Suprapubic skin (tissue), 4 donors: ENCODE measurements around the gene CASQ1. TPM values are rescaled to one million over a fixed set of nuclear protein-coding genes. Genes with fewer than 3 reads are reported as not detected.

Experiments
- DNase-seq, 2 donors: peaks; one replicate each; pipeline ENCODE4 v3.0.0-alpha.2; 2019; ENCODE audit warnings: low spot score in 2 of 2
- H3K27ac ChIP-seq: fragments of 200-600 bp; sonication (generic); one replicate; pipeline ENCODE4 v1.5.1; 2019
- H3K27me3 ChIP-seq: fragments of 200-600 bp; sonication (generic); one replicate; pipeline ENCODE4 v1.5.1; 2019
- H3K36me3 ChIP-seq: fragments of 200-600 bp; sonication (generic); one replicate; pipeline ENCODE4 v1.5.1; 2019
- H3K4me1 ChIP-seq: fragments of 200-600 bp; sonication (generic); one replicate; pipeline ENCODE4 v1.5.1; 2019
- H3K4me3 ChIP-seq: fragments of 200-600 bp; sonication (generic); one replicate; pipeline ENCODE4 v1.5.1; 2019; ENCODE audit warnings: mild to moderate bottlenecking
- H3K9me3 ChIP-seq: fragments of 200-600 bp; sonication (generic); one replicate; pipeline ENCODE4 v1.5.1; 2019
- CTCF ChIP-seq, 2 donors: fragments of 200-600 bp in 1 of 2; fragments of 450-650 bp in 1 of 2; sonication (generic) in 1 of 2; IDR thresholded peaks; one replicate each; pipeline ENCODE4 v1.5.1; 2016 to 2019; ENCODE audit warnings: antibody characterized with exemption in 2 of 2, mild to moderate bottlenecking in 1 of 2, moderate library complexity in 1 of 2
- EP300 ChIP-seq: sonication (generic); formaldehyde crosslinking; IDR thresholded peaks from one replicate; pipeline ENCODE4 v1.6.1; 2017; ENCODE audit warnings: antibody characterized with exemption
- POLR2A ChIP-seq, 2 donors: fragments of 450-650 bp; IDR thresholded peaks; one replicate each; pipeline ENCODE4 v1.6.1; 2017; ENCODE audit warnings: antibody characterized with exemption in 2 of 2, mild to moderate bottlenecking in 2 of 2, moderate library complexity in 2 of 2
- POLR2AphosphoS5 ChIP-seq, 3 donors: sonication (generic); formaldehyde crosslinking; IDR thresholded peaks; one replicate each; pipeline ENCODE4 v1.6.1; 2017; ENCODE audit warnings: antibody characterized with exemption in 3 of 3
- WGBS: methylation state at CpG from one replicate; pipeline ENCODE4 v1.1.5; 2018; 5-methylcytosine and 5-hydroxymethylcytosine counted together
- total RNA-seq, 4 donors: library from RNA; depleted of rRNA; stranded (reverse); fragments of >200 nt; gene quantifications; one replicate each; pipeline ENCODE4 v1.1.0, GENCODE V29; 2016

CASQ1 gene
- total RNA-seq, 4 donors from 2014 or later: not detected

GRCh38 chr1:160192234-160192633 lies 1.9 kb downstream of the CASQ1 start:
- Histone ChIP-seq H3K36me3 (no peaks in the 10 kb centered on the region), H3K4me1 (peaks cover 18% of the 10 kb centered on the region), H3K4me3 (no peak overlapping the region), H3K9me3 (no peaks in the 10 kb centered on the region), H3K27ac (no peak overlapping the region), H3K27me3 (no peaks in the 10 kb centered on the region)
- no peak for DNase-seq
- TF ChIP-seq CTCF (IDR thresholded peaks at IDR 0.05) (no peak), EP300 (no peak), POLR2AphosphoS5 (IDR thresholded peaks at IDR 0.05) (no peak), POLR2A (IDR thresholded peaks at IDR 0.05) (no peak)

- peak; percentile 88 to 89 for DNase-seq
- Histone ChIP-seq H3K9me3 (no peaks in the 10 kb centered on the region), H3K4me3 (no peak overlapping the region), H3K27ac (no peak overlapping the region), H3K27me3 (no peaks in the 10 kb centered on the region), H3K4me1 (peaks cover 18% of the 10 kb centered on the region), H3K36me3 (no peaks in the 10 kb centered on the region)
- WGBS: 23% methylated on average over 12 of the region's 16 CpGs
- TF ChIP-seq CTCF (IDR thresholded peaks at IDR 0.05) (peak; percentile 92 to 94), EP300 (no peak)
Observed at GRCh38 chr1:160193091-160193819, 2.9 kb downstream of the CASQ1 start.

GRCh38 chr1:160193832-160194736 lies 3.7 kb downstream of the CASQ1 start:
- peaks cover 18% of the 10 kb centered on the region for H3K4me1 ChIP-seq
- no peak overlapping the region for H3K4me3 ChIP-seq
- WGBS: 83% methylated on average over 9 of the region's 9 CpGs
- DNase-seq: no peak
- no peaks in the 10 kb centered on the region for H3K27me3 ChIP-seq
- no peak overlapping the region for H3K27ac ChIP-seq
- no peak for TF ChIP-seq POLR2AphosphoS5 (IDR thresholded peaks at IDR 0.05)
- no peak for TF ChIP-seq EP300
- no peak for TF ChIP-seq CTCF (IDR thresholded peaks at IDR 0.05)
- TF ChIP-seq POLR2A (IDR thresholded peaks at IDR 0.05): no peak
- H3K9me3 ChIP-seq: no peaks in the 10 kb centered on the region
- H3K36me3 ChIP-seq: no peaks in the 10 kb centered on the region

- Histone ChIP-seq H3K27me3 (no peaks in the 10 kb centered on the region), H3K4me1 (peaks cover 14% of the 10 kb centered on the region)
- WGBS: 65% methylated on average over 2 of the region's 2 CpGs
Observed at GRCh38 chr1:160194737-160195059, 4.3 kb downstream of the CASQ1 start.

More at GRCh38 chr1:160194737-160195059, 4.3 kb downstream of the CASQ1 start:
- TF ChIP-seq POLR2AphosphoS5 (IDR thresholded peaks at IDR 0.05) (no peak), EP300 (no peak), CTCF (IDR thresholded peaks at IDR 0.05) (no peak), POLR2A (IDR thresholded peaks at IDR 0.05) (no peak)
- H3K36me3 ChIP-seq: no peaks in the 10 kb centered on the region
- DNase-seq: no peak
- H3K4me3 ChIP-seq: no peak overlapping the region
- no peaks in the 10 kb centered on the region for H3K9me3 ChIP-seq
- no peak overlapping the region for H3K27ac ChIP-seq
